ENCODE data around the gene RNF169. TPM values are rescaled to one million over a fixed set of nuclear protein-coding genes. Genes with fewer than 3 reads are reported as not detected.

The RNF169 gene
- total and polyA plus RNA-seq, 2 of the 8 experiments (the other 6 are each of a cell fraction or from before 2014, with no cell fraction given), result 3.6 to 12.5 TPM

- H3K36me3 ChIP-seq (ENCODE audit: control insufficient read depth in 2 of 4, insufficient read depth in 4 of 4, low read length in 3 of 4), result peaks cover 6 to 30% (median 20%) of the 10 kb centered on the region in 4 experiments; a peak in 6 of 8 replicates
- H3K79me2 ChIP-seq (ENCODE audit: control insufficient read depth in 1 of 2, insufficient read depth in 2 of 2, low read length in 2 of 2), result no peaks in the 10 kb centered on the region
- POLR2A ChIA-PET (ENCODE audit: partially characterized antibody), result no interaction called here
- no peaks in the 10 kb centered on the region for H3K4me1 ChIP-seq (replicated peaks in 1 of 4; ENCODE audit: control insufficient read depth in 3 of 4, insufficient read depth in 4 of 4, low read length in 3 of 4)
- no peaks in the 10 kb centered on the region for H3K79me1 ChIP-seq (ENCODE audit: low read depth, low read length)
- H3K27me3 ChIP-seq (replicated peaks in 1 of 4; ENCODE audit: control insufficient read depth in 3 of 4, extremely low read depth in 1 of 4, insufficient read depth in 3 of 4, low read length in 3 of 4), result no peaks in the 10 kb centered on the region
- TF ChIP-seq BACH1 (IDR thresholded peaks at IDR 0.05; ENCODE audit: low read length) (no peak), RBBP5 (IDR thresholded peaks at IDR 0.05; ENCODE audit: borderline replicate concordance, low read depth, low read length) (no peak), TBP (IDR thresholded peaks at IDR 0.05; ENCODE audit: low read depth, low read length) (no peak), ASH2L (IDR thresholded peaks at IDR 0.05; ENCODE audit: low read length) (no peak), JUN (IDR thresholded peaks at IDR 0.05; ENCODE audit: low read depth, low read length) (no peak), SP2 (IDR thresholded peaks at IDR 0.05; ENCODE audit: low read length) (no peak), NRF1 (IDR thresholded peaks at IDR 0.05; ENCODE audit: low read depth, low read length) (no peak), CHD2 (IDR thresholded peaks at IDR 0.05; ENCODE audit: low read length) (no peak), SP1 (IDR thresholded peaks at IDR 0.05; ENCODE audit: low read depth, low read length) (no peak), ZNF274 (IDR thresholded peaks at IDR 0.05; ENCODE audit: borderline replicate concordance, extremely low read depth, low read length) (no peak)
- no peaks in the 10 kb centered on the region for H4K20me1 ChIP-seq (replicated peaks in 1 of 2; ENCODE audit: control insufficient read depth in 1 of 2, insufficient read depth in 2 of 2, low read length in 2 of 2)
- no peaks in the 10 kb centered on the region for H3K23me2 ChIP-seq (ENCODE audit: low read depth, low read length)
- no peak for FAIRE-seq
- no peak overlapping the region for H4K8ac ChIP-seq (ENCODE audit: extremely low read depth, insufficient read depth, low read length)
- H2BK120ac ChIP-seq (replicated peaks; ENCODE audit: low read depth, low read length), result no peak overlapping the region
- H2BK12ac ChIP-seq (ENCODE audit: low read depth, low read length), result no peak overlapping the region
- no peak overlapping the region for H4K5ac ChIP-seq (ENCODE audit: insufficient read length, low read depth, low read length)
- no peak overlapping the region for H2AFZ ChIP-seq (ENCODE audit: low read length)
- H3K4ac ChIP-seq (replicated peaks; ENCODE audit: insufficient read length, low read depth, low read length), result no peak overlapping the region
- no peak overlapping the region for H2BK20ac ChIP-seq (ENCODE audit: low read length)
- no peak overlapping the region for H4K91ac ChIP-seq (replicated peaks; ENCODE audit: insufficient read length, low read length)
- DNase-seq (ENCODE audit: low read depth in 1 of 2, low spot score in 2 of 2), result no peak
- H2BK15ac ChIP-seq (ENCODE audit: low read length), result no peak overlapping the region
- H2BK5ac ChIP-seq (ENCODE audit: low read depth, low read length), result no peak overlapping the region
- H3K27ac ChIP-seq (ENCODE audit: low read depth, low read length), result no peak overlapping the region
- H2AK5ac ChIP-seq (ENCODE audit: low read depth, low read length), result no peak overlapping the region
- H3K18ac ChIP-seq (ENCODE audit: extremely low read depth, low read length), result no peak overlapping the region
- H3K14ac ChIP-seq (ENCODE audit: insufficient read length), result no peak overlapping the region
- H3K9me3 ChIP-seq (ENCODE audit: insufficient read depth in 2 of 2, low read depth in 1 of 2, low read length in 1 of 2), result no peaks in the 10 kb centered on the region
- H3K23ac ChIP-seq (ENCODE audit: insufficient read length), result no peak overlapping the region
- CTCF ChIA-PET (ENCODE audit: partially characterized antibody), result no interaction called here
- 91% methylated on average over 1 of the region's 1 CpG; no CpG with 5 or more reads in 1 of the 2 experiments for WGBS, 2 experiments (ENCODE audit: extremely low coverage in 1 of 2, insufficient coverage in 1 of 2, insufficient read length in 1 of 2, insufficient replicate concordance in 2 of 2, low coverage in 1 of 2, low lambda C conversion rate in 2 of 2, missing lambda C conversion rate in 1 of 2)
- H3K4me2 ChIP-seq (ENCODE audit: insufficient read depth in 1 of 2, low read depth in 2 of 2, low read length in 2 of 2), result no peak overlapping the region
- H3K56ac ChIP-seq (replicated peaks; ENCODE audit: insufficient read length, low read depth, low read length), result no peak overlapping the region
- no peak overlapping the region for H3K9ac ChIP-seq (replicated peaks in 1 of 4; ENCODE audit: extremely low read depth in 1 of 4, low read depth in 3 of 4, low read length in 3 of 4)
- no peak overlapping the region for H3K4me3 ChIP-seq (ENCODE audit: extremely low read depth in 1 of 4, insufficient read depth in 2 of 4, low read depth in 3 of 4, low read length in 4 of 4)
These were observed 88.5 kb downstream of the RNF169 start for GRCh38 chr11:74837191-74837590.

All from H1 (cell line).